Neural crest cell (in vitro differentiated cells): Measurements from ENCODE around the gene TMEM18. TPM values are rescaled to one million over a fixed set of nuclear protein-coding genes. Genes with fewer than 3 reads are reported as not detected.

Experiments
- DNase-seq: peaks from one replicate; pipeline ENCODE4 v3.0.0; 2021; ENCODE audit warnings: low read depth, mixed read lengths, low spot score
- H3K27ac Mint-ChIP-seq: one replicate; pipeline ENCODE4 v1.8.0; 2021; ENCODE audit warnings: mild to moderate bottlenecking, mixed read lengths; ENCODE audit not compliant: unreplicated experiment
- H3K27me3 Mint-ChIP-seq: 2 replicates; pipeline ENCODE4 v1.8.0; 2021; ENCODE audit warnings: low read depth, mild to moderate bottlenecking, mixed read lengths
- H3K36me3 Mint-ChIP-seq: 2 replicates; pipeline ENCODE4 v1.8.0; 2021; ENCODE audit warnings: low read depth, mild to moderate bottlenecking, mixed read lengths
- H3K4me1 Mint-ChIP-seq: 2 replicates; pipeline ENCODE4 v1.8.0; 2021; ENCODE audit warnings: mixed read lengths
- H3K4me3 Mint-ChIP-seq: one replicate; pipeline ENCODE4 v1.8.0; 2021; ENCODE audit warnings: mild to moderate bottlenecking, mixed read lengths
- H3K9me3 Mint-ChIP-seq: 2 replicates; pipeline ENCODE4 v1.8.0; 2021; ENCODE audit warnings: mixed read lengths
- total RNA-seq: library from RNA; stranded (reverse); gene quantifications from 2 replicates; pipeline ENCODE4 v1.2.1, GENCODE V29; 2021
- TF ChIP-seq, protein P1 (sequence below): fragments of 200-600 bp; sonication (generic); conservative IDR thresholded peaks from 2 replicates; pipeline ENCODE4 v1.5.0; 2021; ENCODE audit warnings: antibody characterized with exemption, mild to moderate bottlenecking

The TMEM18 gene
- total RNA-seq, 1 donor from 2014 or later = 27.7 TPM

DNA sequence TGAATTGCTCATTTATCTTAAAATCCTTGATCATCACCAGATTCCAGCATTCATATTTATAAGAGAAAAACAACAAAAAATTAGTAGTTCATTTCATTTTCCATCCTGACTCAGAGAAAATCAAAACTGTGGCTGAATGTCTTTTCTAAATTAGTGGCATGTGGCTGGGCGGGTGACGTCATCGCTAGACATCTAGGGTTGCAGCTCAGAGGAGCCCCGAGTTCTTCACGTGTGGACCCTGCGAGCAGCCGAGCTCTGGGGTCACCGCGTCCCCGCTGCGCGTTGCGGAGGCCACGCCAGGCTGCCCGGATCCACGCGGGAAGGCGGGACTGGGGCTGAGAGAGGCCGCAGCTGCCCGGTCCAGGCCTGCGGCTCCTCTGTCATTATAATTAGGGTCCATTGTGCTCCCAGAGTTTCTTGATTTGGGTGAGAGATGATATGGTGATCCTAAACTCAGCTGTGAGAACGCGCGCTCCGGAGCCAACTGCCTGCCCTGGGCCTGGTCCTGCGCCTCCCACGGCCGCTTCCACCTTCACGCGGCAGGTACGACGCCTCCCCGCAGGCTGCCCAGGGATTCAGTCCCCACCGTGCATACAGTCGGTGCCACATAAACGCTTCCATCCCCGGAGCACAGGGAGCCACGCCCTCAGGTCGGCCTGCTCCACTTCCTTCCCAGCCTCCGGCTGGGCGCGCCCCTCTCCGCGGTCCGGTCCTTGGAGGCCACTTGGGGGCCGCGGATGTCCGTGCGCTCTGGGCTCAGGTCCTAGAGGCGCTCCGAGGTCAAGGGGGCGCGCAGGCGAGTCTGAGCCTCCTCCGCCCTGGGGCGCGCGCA is 56.5 kb downstream of the TMEM18 start:
- Mint-ChIP-seq H3K27me3 (no peaks in the 10 kb centered on the region), H3K27ac (no peak overlapping the region), H3K9me3 (peaks cover 3% of the 10 kb centered on the region), H3K4me3 (no peak overlapping the region), H3K4me1 (peaks cover 9% of the 10 kb centered on the region), H3K36me3 (no peaks in the 10 kb centered on the region)
- TF ChIP-seq, protein P1, sequence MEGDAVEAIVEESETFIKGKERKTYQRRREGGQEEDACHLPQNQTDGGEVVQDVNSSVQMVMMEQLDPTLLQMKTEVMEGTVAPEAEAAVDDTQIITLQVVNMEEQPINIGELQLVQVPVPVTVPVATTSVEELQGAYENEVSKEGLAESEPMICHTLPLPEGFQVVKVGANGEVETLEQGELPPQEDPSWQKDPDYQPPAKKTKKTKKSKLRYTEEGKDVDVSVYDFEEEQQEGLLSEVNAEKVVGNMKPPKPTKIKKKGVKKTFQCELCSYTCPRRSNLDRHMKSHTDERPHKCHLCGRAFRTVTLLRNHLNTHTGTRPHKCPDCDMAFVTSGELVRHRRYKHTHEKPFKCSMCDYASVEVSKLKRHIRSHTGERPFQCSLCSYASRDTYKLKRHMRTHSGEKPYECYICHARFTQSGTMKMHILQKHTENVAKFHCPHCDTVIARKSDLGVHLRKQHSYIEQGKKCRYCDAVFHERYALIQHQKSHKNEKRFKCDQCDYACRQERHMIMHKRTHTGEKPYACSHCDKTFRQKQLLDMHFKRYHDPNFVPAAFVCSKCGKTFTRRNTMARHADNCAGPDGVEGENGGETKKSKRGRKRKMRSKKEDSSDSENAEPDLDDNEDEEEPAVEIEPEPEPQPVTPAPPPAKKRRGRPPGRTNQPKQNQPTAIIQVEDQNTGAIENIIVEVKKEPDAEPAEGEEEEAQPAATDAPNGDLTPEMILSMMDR = no peak
- DNase-seq = no peak

DNA sequence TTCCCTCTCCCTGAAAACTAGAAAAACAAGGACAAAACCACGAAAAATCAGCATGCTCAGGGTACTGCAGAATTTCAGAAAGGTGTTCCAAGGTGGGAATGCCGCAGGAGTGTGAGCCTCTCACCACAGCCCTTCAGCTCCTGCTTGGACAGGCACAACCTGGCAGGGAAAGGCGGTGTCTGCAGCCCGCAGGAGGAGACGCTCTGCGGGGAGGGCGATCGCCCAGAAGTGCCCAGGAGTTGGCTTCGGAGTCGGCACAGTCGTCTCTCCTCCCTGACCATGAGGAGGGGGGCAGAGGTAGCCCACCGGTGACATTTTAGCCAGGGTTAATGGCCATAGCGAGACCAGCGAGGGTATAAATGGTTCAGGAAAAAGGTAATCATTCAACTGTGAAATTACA is 57.2 kb downstream of the TMEM18 start:
- Mint-ChIP-seq H3K27me3 (no peaks in the 10 kb centered on the region), H3K9me3 (peaks cover 3% of the 10 kb centered on the region), H3K36me3 (no peaks in the 10 kb centered on the region), H3K27ac (no peak overlapping the region), H3K4me1 (peaks cover 2% of the 10 kb centered on the region), H3K4me3 (no peak overlapping the region)
- no peak for DNase-seq
- TF ChIP-seq, protein P1 = no peak

DNA sequence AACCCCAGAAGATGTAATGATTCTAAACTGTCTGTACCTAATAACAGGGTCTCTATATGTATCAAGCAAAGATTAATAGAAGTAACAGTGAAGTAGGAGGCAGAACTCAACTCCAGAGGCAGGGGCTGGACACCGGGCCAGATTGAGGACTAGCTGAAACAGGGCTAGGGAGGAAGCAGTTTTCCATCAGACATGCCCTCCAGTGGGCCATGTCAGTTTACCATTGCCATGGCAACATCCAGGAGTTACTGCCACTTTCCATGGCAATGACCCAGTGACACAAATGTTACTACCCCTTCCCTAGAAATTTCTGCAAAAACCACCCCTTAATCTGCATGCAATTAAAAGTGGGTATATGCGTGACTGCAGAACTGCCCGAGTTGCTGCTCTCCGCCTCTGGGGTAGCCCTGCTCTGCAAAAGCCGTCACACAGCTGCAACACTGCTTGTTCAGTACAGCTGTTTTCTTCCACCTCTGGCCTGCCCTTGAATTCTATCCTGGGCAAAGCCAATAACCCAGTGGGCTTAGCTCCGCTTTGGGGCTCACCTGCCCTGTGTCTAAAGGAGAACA is 58.7 kb downstream of the TMEM18 start:
- TF ChIP-seq, protein P1 = no peak
- no peaks in the 10 kb centered on the region for H3K36me3 Mint-ChIP-seq
- DNase-seq = no peak
- H3K9me3 Mint-ChIP-seq = peaks cover 3% of the 10 kb centered on the region
- H3K4me3 Mint-ChIP-seq = no peak overlapping the region
- H3K4me1 Mint-ChIP-seq = no peaks in the 10 kb centered on the region
- H3K27me3 Mint-ChIP-seq = no peaks in the 10 kb centered on the region
- no peak overlapping the region for H3K27ac Mint-ChIP-seq

DNA sequence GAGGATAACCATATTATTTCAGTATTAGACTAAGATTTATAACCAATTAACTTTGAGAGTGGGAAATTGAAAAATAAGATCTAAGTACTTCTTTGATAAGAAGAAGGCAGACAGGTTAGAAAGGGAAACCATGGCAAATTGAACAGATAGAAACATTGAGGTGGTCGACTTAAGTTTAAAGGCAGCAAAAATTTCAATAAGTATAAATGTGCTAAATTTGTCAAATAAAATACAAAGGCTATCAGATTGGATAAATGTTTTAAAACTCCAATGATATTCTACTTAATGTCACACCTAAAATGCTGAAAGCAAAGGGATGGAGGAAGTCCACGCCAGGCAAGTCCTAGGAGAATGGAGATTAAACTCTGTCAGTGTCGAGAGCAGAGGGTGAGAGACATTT is 59.2 kb downstream of the TMEM18 start:
- no peak for DNase-seq
- H3K36me3 Mint-ChIP-seq = no peaks in the 10 kb centered on the region
- H3K4me3 Mint-ChIP-seq = no peak overlapping the region
- H3K4me1 Mint-ChIP-seq = no peaks in the 10 kb centered on the region
- no peak overlapping the region for H3K27ac Mint-ChIP-seq
- H3K9me3 Mint-ChIP-seq = peaks cover 3% of the 10 kb centered on the region
- TF ChIP-seq, protein P1 = no peak
- no peaks in the 10 kb centered on the region for H3K27me3 Mint-ChIP-seq
